GM18498 (cell line): ENCODE data around the gene VDR.

Experiments
- ATAC-seq: cut with Tn5 transposase; IDR thresholded peaks from one replicate; pipeline ENCODE4 v1.9.1; 2021; ENCODE audit warnings: mild to moderate bottlenecking, moderate library complexity; ENCODE audit not compliant: unreplicated experiment

Gene VDR

GRCh38 chr12:47904713-47905709, at the start of gene VDR:
TSS of gene VDR (minus strand) at chr12:47904994. CDS start at chr12:47879113, 25,881 bp downstream.
- peak; percentile 73 for ATAC-seq

GRCh38 chr12:47954058-47954457, 49.3 kb upstream of the VDR start:
- ATAC-seq, result no peak

- no peak for ATAC-seq
These were observed 46.2 kb upstream of the VDR start for GRCh38 chr12:47950856-47951468.

- ATAC-seq, result no peak
These were observed 44.9 kb upstream of the VDR start for GRCh38 chr12:47949441-47950341.

GRCh38 chr12:47947341-47947740, 42.5 kb upstream of the VDR start:
- ATAC-seq, result no peak

GRCh38 chr12:47946413-47947323, 41.9 kb upstream of the VDR start:
- no peak for ATAC-seq

GRCh38 chr12:47945341-47945728, 40.5 kb upstream of the VDR start:
- ATAC-seq, result no peak

- no peak for ATAC-seq
These were observed 40.0 kb upstream of the VDR start for GRCh38 chr12:47944685-47945340.

- no peak for ATAC-seq
These were observed 39.0 kb upstream of the VDR start for GRCh38 chr12:47943623-47944340.

GRCh38 chr12:47942614-47943225, 37.9 kb upstream of the VDR start:
- no peak for ATAC-seq

- ATAC-seq, result no peak
These were observed 37.2 kb upstream of the VDR start for GRCh38 chr12:47941871-47942613.

GRCh38 chr12:47941475-47941780, 36.6 kb upstream of the VDR start:
- ATAC-seq, result no peak

GRCh38 chr12:47940773-47941474, 36.1 kb upstream of the VDR start:
- no peak for ATAC-seq

- no peak for ATAC-seq
These were observed 34.3 kb upstream of the VDR start for GRCh38 chr12:47939009-47939601.

- ATAC-seq, result no peak
These were observed 33.8 kb upstream of the VDR start for GRCh38 chr12:47938594-47938993.

GRCh38 chr12:47938093-47938492, 33.3 kb upstream of the VDR start:
- no peak for ATAC-seq

- no peak for ATAC-seq
These were observed 30.4 kb upstream of the VDR start for GRCh38 chr12:47935184-47935583.
